Activated CD4-positive, alpha-beta memory T cell treated with anti-CD3 and anti-CD28 coated beads for 36 hours (primary cell): ENCODE measurements around the gene GPX1. TPM values are rescaled to one million over a fixed set of nuclear protein-coding genes. Genes with fewer than 3 reads are reported as not detected.

Experiments
- CTCF ChIA-PET: fragments of 350-600 bp; sonication (Branson Sonifier 250); formaldehyde crosslinking; loops from one replicate; lab custom pipeline; 2021; ENCODE audit warnings: antibody characterized with exemption, inconsistent platforms; lab: Charles Lee
- POLR2A ChIA-PET: fragments of 350-600 bp; sonication (Branson Sonifier 250); formaldehyde crosslinking; loops from one replicate; lab custom pipeline; 2021; ENCODE audit warnings: antibody characterized with exemption; lab: Charles Lee
- DNase-seq: peaks from one replicate; pipeline ENCODE4 v3.0.0-alpha.2; 2020
- H3K27ac Mint-ChIP-seq: one replicate; pipeline ENCODE4 v1.8.0; 2021; ENCODE audit warnings: mixed read lengths
- H3K27me3 Mint-ChIP-seq: one replicate; pipeline ENCODE4 v1.8.0; 2021; ENCODE audit warnings: mixed read lengths
- H3K36me3 Mint-ChIP-seq: one replicate; pipeline ENCODE4 v1.8.0; 2021; ENCODE audit warnings: mixed read lengths
- H3K4me1 Mint-ChIP-seq: one replicate; pipeline ENCODE4 v1.8.0; 2021; ENCODE audit warnings: low read depth, mixed read lengths
- H3K4me3 Mint-ChIP-seq: one replicate; pipeline ENCODE4 v1.8.0; 2021; ENCODE audit warnings: mild to moderate bottlenecking, mixed read lengths
- H3K9me3 Mint-ChIP-seq: one replicate; pipeline ENCODE4 v1.8.0; 2021; ENCODE audit warnings: mixed read lengths
- intact Hi-C: fragments of 100-400 bp; cut with micrococcal nuclease; formaldehyde crosslinking; loops from one replicate; pipeline ENCODE4 v1.15.1; 2023
- total RNA-seq, 2 experiments: library from RNA; stranded (reverse); gene quantifications; one replicate each; pipeline ENCODE4 v1.2.3, GENCODE V29; 2021

GPX1 gene
- total RNA-seq, 2 experiments from 2014 or later, result 176 to 177 TPM

DNA sequence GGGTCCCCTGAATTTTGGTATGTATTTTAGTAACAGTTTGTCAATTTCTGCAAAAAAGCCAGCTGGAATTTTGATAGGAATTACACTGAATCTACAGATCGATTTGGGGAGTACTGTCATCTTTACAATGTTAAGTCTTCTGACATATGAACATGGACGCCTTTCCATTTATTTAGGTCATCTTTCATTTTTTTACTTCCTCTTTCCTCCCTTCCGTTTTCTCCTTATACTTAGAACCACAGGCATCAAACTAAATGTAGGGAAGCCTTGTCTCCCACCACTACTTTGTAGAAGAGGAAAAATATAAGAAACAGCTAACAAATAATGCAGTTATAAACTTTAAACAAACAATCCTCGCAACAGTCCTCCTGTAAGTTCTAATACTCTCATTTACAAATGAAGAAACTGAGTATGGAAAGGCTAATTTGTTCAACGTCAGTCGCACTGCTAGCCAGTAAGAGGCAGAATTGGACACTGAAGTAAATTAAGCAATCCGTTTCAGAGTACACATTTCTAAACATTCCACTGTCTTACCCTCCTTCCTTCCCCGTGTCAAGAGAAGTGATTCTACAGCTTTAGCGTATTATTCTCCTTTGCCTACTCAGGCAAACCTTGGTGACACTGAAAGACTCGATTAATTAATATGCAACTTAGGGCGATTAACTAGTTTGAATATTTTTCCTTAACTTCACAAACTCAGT, 28.1 kb upstream of the GPX1 start:
- H3K9me3 Mint-ChIP-seq, result no peaks in the 10 kb centered on the region
- no peaks in the 10 kb centered on the region for H3K27me3 Mint-ChIP-seq
- H3K27ac Mint-ChIP-seq, result peak overlapping the region; percentile 10
- no peak overlapping the region for H3K4me3 Mint-ChIP-seq
- no peak for DNase-seq
- POLR2A ChIA-PET, result no interaction called here
- intact Hi-C loops, result no loop called here
- peaks cover 9% of the 10 kb centered on the region for H3K36me3 Mint-ChIP-seq
- H3K4me1 Mint-ChIP-seq, result peaks cover 47% of the 10 kb centered on the region
- CTCF ChIA-PET, result no interaction called here

DNA sequence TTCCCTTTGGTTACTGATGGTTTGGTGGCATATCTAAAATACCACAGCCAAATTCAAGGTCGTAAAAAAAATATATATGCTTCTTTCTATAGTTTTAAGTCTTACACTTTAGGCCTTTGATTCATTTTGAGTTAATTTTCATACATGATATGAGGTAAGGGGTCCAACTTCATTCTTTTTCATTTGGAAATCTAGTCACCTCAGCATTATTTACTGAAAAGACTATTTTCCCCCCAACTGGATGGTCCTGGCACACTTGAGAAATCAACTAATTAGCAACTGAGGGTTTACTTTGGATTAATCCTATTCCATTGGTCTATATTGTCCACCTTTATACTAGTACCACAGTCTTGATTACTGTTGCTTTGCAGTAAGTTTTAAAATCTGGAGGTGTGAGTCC, 27.5 kb upstream of the GPX1 start:
- CTCF ChIA-PET, result no interaction called here
- no peak for DNase-seq
- Mint-ChIP-seq H3K9me3 (no peaks in the 10 kb centered on the region), H3K27ac (no peak overlapping the region), H3K27me3 (no peaks in the 10 kb centered on the region), H3K4me3 (no peak overlapping the region), H3K4me1 (peaks cover 47% of the 10 kb centered on the region), H3K36me3 (peaks cover 9% of the 10 kb centered on the region)
- intact Hi-C loops, result no loop called here
- POLR2A ChIA-PET, result no interaction called here

DNA sequence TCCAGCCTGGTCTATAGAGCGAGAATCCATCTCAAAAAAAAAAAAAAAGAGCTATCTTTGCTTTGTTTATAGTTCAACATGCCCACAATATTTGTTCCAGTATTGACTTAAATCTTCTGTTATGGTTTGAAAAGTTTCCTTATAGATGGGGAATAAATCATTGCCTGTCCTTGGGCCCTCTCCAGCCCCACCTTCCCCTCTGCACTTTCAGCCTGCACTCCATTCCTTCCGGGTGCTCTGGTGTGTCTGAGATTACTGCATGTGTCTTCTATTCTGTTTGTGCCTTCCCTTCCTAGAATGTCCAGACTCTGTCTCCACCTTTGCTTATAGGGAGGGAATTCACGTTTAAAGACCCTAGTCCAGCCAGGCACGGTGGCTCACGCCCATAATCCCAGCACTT, 25.2 kb upstream of the GPX1 start:
- DNase-seq, result no peak
- no peak overlapping the region for H3K4me3 Mint-ChIP-seq
- intact Hi-C loops, result no loop called here
- no peaks in the 10 kb centered on the region for H3K27me3 Mint-ChIP-seq
- H3K36me3 Mint-ChIP-seq, result peaks cover 8% of the 10 kb centered on the region
- no peaks in the 10 kb centered on the region for H3K9me3 Mint-ChIP-seq
- ChIA-PET POLR2A (no interaction called here), CTCF (no interaction called here)
- no peak overlapping the region for H3K27ac Mint-ChIP-seq
- H3K4me1 Mint-ChIP-seq, result peaks cover 57% of the 10 kb centered on the region

DNA sequence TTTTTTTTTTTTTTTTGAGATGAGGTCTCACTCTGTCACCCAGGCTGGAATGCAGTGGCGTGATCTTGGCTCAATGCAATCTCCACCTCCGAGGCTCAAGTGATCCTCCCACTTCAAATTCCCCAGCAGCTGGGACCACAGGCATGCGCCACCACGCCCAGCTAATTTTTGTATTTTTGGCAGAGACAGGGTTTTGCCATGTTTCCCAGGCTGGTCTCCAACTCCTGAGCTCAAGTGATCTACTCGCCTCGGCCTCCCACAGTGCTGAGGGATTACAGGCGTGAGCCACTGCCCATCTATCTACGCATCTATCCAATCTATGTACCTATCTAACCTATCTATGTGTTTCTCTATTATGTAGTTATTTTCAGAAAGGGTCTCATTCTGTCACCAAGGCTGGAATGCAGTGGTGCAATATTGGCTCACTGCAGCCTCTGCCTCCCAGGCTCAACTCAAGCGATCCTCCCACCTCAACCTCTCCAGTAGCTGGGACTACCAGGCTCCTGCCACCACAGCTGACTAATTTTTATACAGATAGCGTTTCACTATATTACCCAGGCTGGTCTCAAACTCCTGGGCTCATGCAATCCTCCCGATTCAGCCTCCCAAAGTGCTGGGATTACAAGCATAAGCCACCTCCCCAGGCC, 20.2 kb upstream of the GPX1 start:
- no peak for DNase-seq
- intact Hi-C loops, result no loop called here
- Mint-ChIP-seq H3K27me3 (no peaks in the 10 kb centered on the region), H3K4me3 (no peak overlapping the region), H3K36me3 (peaks cover 20% of the 10 kb centered on the region), H3K9me3 (no peaks in the 10 kb centered on the region), H3K4me1 (peaks cover 36% of the 10 kb centered on the region), H3K27ac (peak overlapping the region; percentile 80)
- ChIA-PET CTCF (interaction anchor here (1.5 kb wide), 1 partner anchor 71 kb away, joined by 4 read pairs; no protein-coding TSS in a partner anchor), POLR2A (interaction anchor here (0.9 to 1.1 kb wide), 2 partner anchors 18 to 38 kb away, joined by 3 to 6 read pairs; partner anchors contain the start of gene USP4)

DNA sequence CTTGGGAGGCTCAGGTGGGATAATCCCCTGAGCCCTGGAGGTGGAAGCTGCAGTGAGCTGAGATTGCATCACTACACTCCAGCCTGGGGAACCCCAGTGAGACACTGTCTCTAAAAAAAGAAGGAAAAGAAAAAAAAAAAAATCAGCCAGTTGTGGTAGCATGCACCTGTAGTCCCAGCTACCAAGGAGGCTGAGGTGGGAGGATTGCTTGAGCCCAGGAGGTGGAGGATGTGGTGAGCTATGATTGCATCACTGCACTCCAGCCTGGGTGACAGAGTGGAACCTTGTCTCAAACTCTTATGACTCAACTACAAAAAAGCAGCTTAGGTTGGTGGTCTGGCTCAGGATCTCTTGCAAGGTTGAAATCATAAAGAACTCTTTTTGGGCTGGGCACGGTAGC, 19.3 kb upstream of the GPX1 start:
- intact Hi-C loops, result loop anchor here (1.0 to 2.0 kb wide), 2 partner anchors 33 to 37 kb away; partner anchors contain the start of genes RHOA and USP4
- Mint-ChIP-seq H3K4me1 (peaks cover 34% of the 10 kb centered on the region), H3K27ac (peak overlapping the region; percentile 79), H3K4me3 (no peak overlapping the region), H3K36me3 (peaks cover 28% of the 10 kb centered on the region), H3K9me3 (no peaks in the 10 kb centered on the region), H3K27me3 (no peaks in the 10 kb centered on the region)
- DNase-seq, result peak; percentile 87
- POLR2A ChIA-PET, result interaction anchor here (0.7 to 1.1 kb wide), 4 partner anchors 10 to 37 kb away, joined by 3 to 6 read pairs (median 3); partner anchors contain the start of genes RHOA, TCTA and USP4
- CTCF ChIA-PET, result interaction anchor here (1.5 kb wide), 1 partner anchor 72 kb away, joined by 4 read pairs; no protein-coding TSS in a partner anchor

DNA sequence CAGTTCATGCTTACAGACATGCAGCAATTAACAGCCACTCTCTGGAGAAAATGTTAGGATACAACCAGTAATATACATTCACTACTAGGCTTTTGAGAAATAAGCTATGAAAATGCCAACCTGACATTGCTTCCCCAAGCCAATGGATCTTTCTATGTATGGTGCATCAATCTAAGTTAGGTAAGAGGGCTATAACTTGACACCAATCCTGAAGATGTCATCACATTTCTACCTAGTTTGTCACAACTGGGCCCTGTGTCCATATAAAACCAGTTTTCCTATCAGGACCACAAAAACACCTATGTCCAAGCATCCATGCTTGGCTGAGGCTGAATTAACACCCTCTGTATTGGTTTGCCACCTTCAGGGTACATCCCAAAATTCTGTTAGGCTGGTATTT, 13.8 kb upstream of the GPX1 start:
- H3K4me3 Mint-ChIP-seq, result no peak overlapping the region
- CTCF ChIA-PET, result interaction anchor here (0.6 kb wide), 1 partner anchor 21 kb away, joined by 3 read pairs; no protein-coding TSS in a partner anchor
- POLR2A ChIA-PET, result no interaction called here
- no peaks in the 10 kb centered on the region for H3K27me3 Mint-ChIP-seq
- no peak for DNase-seq
- H3K27ac Mint-ChIP-seq, result peak overlapping the region; percentile 71
- peaks cover 18% of the 10 kb centered on the region for H3K4me1 Mint-ChIP-seq
- intact Hi-C loops, result no loop called here
- H3K9me3 Mint-ChIP-seq, result no peaks in the 10 kb centered on the region
- peaks cover 44% of the 10 kb centered on the region for H3K36me3 Mint-ChIP-seq

DNA sequence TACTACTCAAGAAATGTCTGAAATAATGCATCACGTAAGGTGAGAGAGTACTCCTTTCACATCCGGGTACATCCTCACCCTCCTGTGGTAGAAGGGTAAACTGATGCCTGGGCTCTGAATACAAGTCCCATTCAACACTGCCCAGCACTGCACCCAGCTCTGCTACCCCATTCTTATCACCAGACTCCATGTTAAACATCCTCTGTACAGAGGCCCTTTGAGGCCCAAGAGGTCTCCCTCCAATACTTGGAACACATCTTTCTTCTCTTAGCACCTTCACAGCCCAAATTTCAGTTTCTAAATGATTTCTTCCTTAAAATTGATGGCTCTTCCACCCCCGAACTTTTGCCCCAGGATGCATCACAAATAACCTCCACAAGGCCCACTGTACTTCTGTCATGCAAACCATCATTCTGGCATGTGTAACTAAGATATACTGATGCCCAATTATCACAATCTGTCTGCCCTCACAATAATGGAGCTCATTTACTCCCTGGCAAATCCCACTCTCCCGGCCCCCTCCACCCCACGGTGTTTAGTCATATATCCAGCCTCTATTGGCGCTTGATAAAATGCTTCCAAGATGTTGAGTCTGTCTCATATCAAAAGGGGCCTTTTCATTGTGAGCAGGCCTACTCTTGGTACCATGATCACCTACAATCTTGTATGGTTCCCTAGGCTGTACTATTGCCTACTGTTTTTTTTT, 12.6 kb upstream of the GPX1 start:
- no peaks in the 10 kb centered on the region for H3K9me3 Mint-ChIP-seq
- no peak overlapping the region for H3K4me3 Mint-ChIP-seq
- H3K27ac Mint-ChIP-seq, result peak overlapping the region; percentile 59
- DNase-seq, result no peak
- peaks cover 14% of the 10 kb centered on the region for H3K4me1 Mint-ChIP-seq
- intact Hi-C loops, result no loop called here
- ChIA-PET POLR2A (interaction anchor here (2.6 kb wide), 1 partner anchor 12 kb away, joined by 8 read pairs; no protein-coding TSS in a partner anchor), CTCF (interaction anchor here (1.0 kb wide), 1 partner anchor 79 kb away, joined by 4 read pairs; no protein-coding TSS in a partner anchor)
- H3K36me3 Mint-ChIP-seq, result peaks cover 55% of the 10 kb centered on the region
- no peaks in the 10 kb centered on the region for H3K27me3 Mint-ChIP-seq

DNA sequence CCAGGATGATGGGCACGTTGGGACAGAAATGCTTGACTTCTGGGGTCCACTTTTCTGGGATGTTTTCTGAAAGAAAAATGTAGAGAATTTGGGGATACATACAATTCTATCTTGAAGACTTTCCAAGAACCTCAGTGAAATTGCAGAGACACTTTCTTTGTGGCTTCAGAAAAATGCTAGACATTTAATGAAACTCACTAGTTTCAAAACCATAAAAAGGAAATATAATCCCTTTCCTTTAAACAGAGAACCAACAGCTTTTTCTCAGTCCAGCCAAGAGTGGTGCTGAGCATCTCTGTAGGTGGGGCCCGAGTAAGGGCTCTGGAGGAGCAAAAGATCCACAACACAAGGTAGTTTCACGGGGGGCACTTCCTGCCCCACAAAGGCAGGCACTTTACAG, 4.4 kb upstream of the GPX1 start:
- CTCF ChIA-PET, result interaction anchor here (1.1 kb wide), 2 partner anchors 22 to 191 kb away, joined by 3 to 5 read pairs; partner anchors contain the start of genes KLHDC8B and USP4
- no peak for DNase-seq
- peaks cover 15% of the 10 kb centered on the region for H3K4me1 Mint-ChIP-seq
- H3K4me3 Mint-ChIP-seq, result no peak overlapping the region
- H3K36me3 Mint-ChIP-seq, result peaks cover 39% of the 10 kb centered on the region
- peak overlapping the region; percentile 62 for H3K27ac Mint-ChIP-seq
- H3K9me3 Mint-ChIP-seq, result no peaks in the 10 kb centered on the region
- POLR2A ChIA-PET, result no interaction called here
- no peaks in the 10 kb centered on the region for H3K27me3 Mint-ChIP-seq
- intact Hi-C loops, result no loop called here

DNA sequence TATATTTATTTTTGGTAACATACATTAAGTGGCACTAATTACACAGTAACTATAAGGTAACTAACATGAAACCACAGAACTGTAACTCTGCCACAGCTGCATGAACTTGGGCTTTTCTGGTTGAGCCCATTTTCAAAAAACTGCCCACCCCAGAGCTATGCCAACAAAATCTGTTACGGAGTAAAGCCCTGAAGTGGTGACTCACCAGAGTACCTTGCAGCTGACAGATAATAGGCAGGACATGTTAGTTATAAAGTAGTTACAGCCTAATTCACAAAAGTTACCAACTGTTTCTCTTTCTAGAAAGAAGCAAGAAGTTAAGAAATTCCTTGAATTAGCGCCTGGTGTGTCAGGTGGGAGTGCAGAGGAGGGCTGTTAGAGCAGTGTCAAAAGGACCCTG, 1.5 kb upstream of the GPX1 start:
- CTCF ChIA-PET, result interaction anchor here (1.3 to 5.9 kb wide), 3 partner anchors 20 to 90 kb away, joined by 3 to 39 read pairs (median 7); partner anchors contain the start of genes NICN1 and USP4
- no peaks in the 10 kb centered on the region for H3K9me3 Mint-ChIP-seq
- POLR2A ChIA-PET, result interaction anchor here (1.1 to 3.4 kb wide), 6 partner anchors 10 to 441 kb away, joined by 3 to 34 read pairs (median 6); partner anchors contain the start of genes ARIH2, RHOA, TCTA and USP4
- H3K36me3 Mint-ChIP-seq, result peaks cover 44% of the 10 kb centered on the region
- intact Hi-C loops, result loop anchor here (5.0 kb wide), 1 partner anchor 88 kb away; no protein-coding TSS in a partner anchor
- H3K4me1 Mint-ChIP-seq, result peaks cover 22% of the 10 kb centered on the region
- no peaks in the 10 kb centered on the region for H3K27me3 Mint-ChIP-seq
- peak overlapping the region; percentile 90 for H3K27ac Mint-ChIP-seq
- no peak for DNase-seq
- H3K4me3 Mint-ChIP-seq, result peak overlapping the region; percentile 95

DNA sequence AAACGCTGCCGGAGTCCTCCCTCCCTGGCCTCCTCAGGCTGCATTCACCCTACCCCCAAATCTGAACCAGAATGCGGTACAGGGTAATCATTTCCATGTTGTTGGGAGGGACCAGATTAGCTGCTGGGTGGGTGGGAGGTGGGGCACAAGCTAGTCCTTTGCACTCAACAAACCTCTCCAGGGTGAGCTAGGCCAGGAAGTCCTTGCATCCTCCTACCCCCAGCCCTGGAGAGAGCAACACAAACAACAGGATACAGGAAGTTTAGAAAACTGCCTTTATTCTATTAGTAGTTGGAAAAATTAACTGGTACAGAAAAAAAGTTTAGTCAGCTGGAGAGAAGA, 702 bp upstream of the GPX1 start:
- H3K4me3 Mint-ChIP-seq, result peak overlapping the region; percentile 95
- CTCF ChIA-PET, result interaction anchor here (0.6 to 5.9 kb wide), 7 partner anchors 8 to 188 kb away, joined by 3 to 39 read pairs (median 5); partner anchors contain the start of genes KLHDC8B, NICN1 and USP4
- peaks cover 47% of the 10 kb centered on the region for H3K36me3 Mint-ChIP-seq
- peak overlapping the region; percentile 90 for H3K27ac Mint-ChIP-seq
- no peaks in the 10 kb centered on the region for H3K9me3 Mint-ChIP-seq
- no peaks in the 10 kb centered on the region for H3K27me3 Mint-ChIP-seq
- DNase-seq, result no peak
- H3K4me1 Mint-ChIP-seq, result peaks cover 22% of the 10 kb centered on the region
- POLR2A ChIA-PET, result interaction anchor here (1.1 to 3.4 kb wide), 7 partner anchors 10 to 440 kb away, joined by 3 to 34 read pairs (median 5); partner anchors contain the start of genes ARIH2, RHOA, TCTA and USP4
- intact Hi-C loops, result loop anchor here (1.0 to 5.0 kb wide), 3 partner anchors 19 to 88 kb away; partner anchors contain the start of genes TCTA and USP4
